HL-60 (cell line): ENCODE results near the gene LRRTM4.
"Not testable (repeated sequence)": the region's sequence is repeated elsewhere in the genome, so short reads cannot be mapped to it uniquely, and the experiment has no call there.

Experiments used
- DNase-seq, 2 experiments: peaks; one replicate each; pipeline ENCODE4 v3.0.0-alpha.2; 2010 to 2020; ENCODE audit warnings: low read depth in 1 of 2, low spot score in 1 of 2
- H3K27ac ChIP-seq: fragments of 250-450 bp; sonication (Bioruptor Pico); replicated peaks from 2 replicates; pipeline ENCODE4 v1.5.1; 2020; ENCODE audit warnings: mild to moderate bottlenecking, moderate library complexity
- H3K27me3 ChIP-seq: fragments of 250-450 bp; sonication (Bioruptor Pico); 2 replicates; pipeline ENCODE4 v1.5.1; 2021; ENCODE audit warnings: mild to moderate bottlenecking, moderate library complexity; ENCODE audit not compliant: insufficient read depth, poor library complexity, severe bottlenecking
- H3K4me3 ChIP-seq: replicated peaks from 2 replicates; pipeline ENCODE4 v1.5.1; 2011; ENCODE audit warnings: mild to moderate bottlenecking, control low read depth, low read length; ENCODE audit not compliant: insufficient read depth
- CTCF ChIP-seq: IDR thresholded peaks from one replicate; pipeline ENCODE4 v1.5.1; 2011; ENCODE audit warnings: low read length, control low read depth, inconsistent platforms; ENCODE audit not compliant: insufficient read depth
- GABPA ChIP-seq: IDR thresholded peaks from 2 replicates; pipeline ENCODE4 v1.6.1; 2012; ENCODE audit warnings: low read depth
- POLR2AphosphoS5 ChIP-seq: IDR thresholded peaks from 2 replicates; pipeline ENCODE4 v1.6.1; 2012; ENCODE audit warnings: low read depth
- REST ChIP-seq: IDR thresholded peaks from 2 replicates; pipeline ENCODE4 v1.6.1; 2012; ENCODE audit warnings: low read depth; ENCODE audit not compliant: insufficient replicate concordance
- SPI1 ChIP-seq: IDR thresholded peaks from 2 replicates; pipeline ENCODE4 v1.6.1; 2012; ENCODE audit warnings: low read depth, mild to moderate bottlenecking, borderline replicate concordance

LRRTM4 gene

GRCh38 chr2:77101796-77102452 lies 420.3 kb downstream of the LRRTM4 start:
- no peak for TF ChIP-seq GABPA
- TF ChIP-seq SPI1: no peak
- TF ChIP-seq POLR2AphosphoS5: no peak
- no peak for TF ChIP-seq REST
- TF ChIP-seq CTCF: no peak
- no peak for DNase-seq

GRCh38 chr2:77099961-77100360 lies 422.2 kb downstream of the LRRTM4 start:
- no peaks in the 10 kb centered on the region for H3K27me3 ChIP-seq
- DNase-seq: no peak
- H3K4me3 ChIP-seq: no peak overlapping the region
- TF ChIP-seq CTCF (no peak), POLR2AphosphoS5 (no peak), SPI1 (no peak)
- no peak overlapping the region for H3K27ac ChIP-seq

More at GRCh38 chr2:77101796-77102452, 420.3 kb downstream of the LRRTM4 start:
- H3K27me3 ChIP-seq: no peaks in the 10 kb centered on the region
- no peak overlapping the region for H3K4me3 ChIP-seq
- H3K27ac ChIP-seq: no peak overlapping the region

GRCh38 chr2:77095525-77095924 lies 426.7 kb downstream of the LRRTM4 start:
- DNase-seq, H3K27ac ChIP-seq, H3K4me3 ChIP-seq, H3K27me3 ChIP-seq: not testable (repeated sequence)

DNA sequence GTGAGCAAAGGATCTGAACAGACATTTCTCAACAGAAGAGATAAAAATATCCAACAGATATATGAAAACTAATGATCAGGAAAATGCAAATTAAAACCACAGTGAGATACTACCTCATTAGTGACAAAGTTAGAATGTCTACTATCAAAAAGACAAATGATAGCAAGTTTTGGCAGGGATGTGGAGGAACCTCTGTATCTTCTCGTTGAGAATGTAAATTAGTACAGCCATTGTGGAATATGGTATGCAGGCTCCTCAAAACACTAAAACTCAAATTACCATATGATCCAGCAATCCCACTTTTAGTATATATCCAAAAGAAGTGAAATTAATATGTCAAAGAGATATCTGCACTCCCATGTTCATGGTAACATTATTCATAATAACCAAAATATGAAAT lies 427.1 kb downstream of the LRRTM4 start:
- no peak for DNase-seq
- Histone ChIP-seq H3K27ac (no peak overlapping the region), H3K4me3 (no peak overlapping the region), H3K27me3 (no peaks in the 10 kb centered on the region)
- TF ChIP-seq POLR2AphosphoS5 (no peak), REST (no peak), GABPA (no peak), SPI1 (no peak), CTCF (no peak)

GRCh38 chr2:77088424-77088823 lies 433.8 kb downstream of the LRRTM4 start:
- H3K27ac ChIP-seq, DNase-seq, H3K4me3 ChIP-seq, H3K27me3 ChIP-seq: not testable (repeated sequence)
